ENCODE data around the gene MCTP1. TPM values are rescaled to one million over a fixed set of nuclear protein-coding genes. Genes with fewer than 3 reads are reported as not detected.

MCTP1 gene
- total and polyA plus RNA-seq, 2 of the 8 experiments (the other 6 are each of a cell fraction or from before 2014, with no cell fraction given), result 0.56 to 3.4 TPM

GRCh38 chr5:94847019-94847418, 437.9 kb downstream of the MCTP1 start:
- FAIRE-seq, result no peak
- H3K14ac ChIP-seq (ENCODE audit: insufficient read length), result no peak overlapping the region
- TF ChIP-seq CBX5 (IDR thresholded peaks at IDR 0.05; ENCODE audit: low read depth, low read length), result no peak
- no peak for TF ChIP-seq PHF8 (conservative IDR thresholded peaks at IDR 0.05; ENCODE audit: low read depth, low read length)
- no peak for TF ChIP-seq RNF2 (IDR thresholded peaks at IDR 0.05; ENCODE audit: borderline replicate concordance, low read depth, low read length, missing control alignments, poor library complexity, severe bottlenecking)
- no peak for TF ChIP-seq HDAC2 (IDR thresholded peaks at IDR 0.05; ENCODE audit: borderline replicate concordance in 1 of 2, low read depth in 2 of 2, low read length in 2 of 2)
- TF ChIP-seq TEAD4 (IDR thresholded peaks at IDR 0.05; ENCODE audit: low read depth, low read length), result no peak
- no peak for TF ChIP-seq TAF1 (IDR thresholded peaks at IDR 0.05; ENCODE audit: low read depth, low read length)
- no peak for TF ChIP-seq SP1 (IDR thresholded peaks at IDR 0.05; ENCODE audit: low read depth, low read length)
- no peak for TF ChIP-seq HDAC6 (IDR thresholded peaks at IDR 0.05; ENCODE audit: low read depth, low read length)
- no peak for TF ChIP-seq CTCF (IDR thresholded peaks at IDR 0.05; ENCODE audit: control extremely low read depth in 1 of 3, insufficient read depth in 1 of 3, low read depth in 1 of 3, low read length in 3 of 3)
- TF ChIP-seq JUND (IDR thresholded peaks at IDR 0.05; ENCODE audit: low read length), result no peak
- TF ChIP-seq SRF (IDR thresholded peaks at IDR 0.05; ENCODE audit: low read depth, low read length), result no peak

More at GRCh38 chr5:94847019-94847418, 437.9 kb downstream of the MCTP1 start:
- Histone ChIP-seq H2BK15ac (ENCODE audit: low read length) (no peak overlapping the region), H2BK5ac (ENCODE audit: low read depth, low read length) (no peak overlapping the region), H4K91ac (replicated peaks; ENCODE audit: insufficient read length, low read length) (no peak overlapping the region), H3K23me2 (ENCODE audit: low read depth, low read length) (no peaks in the 10 kb centered on the region), H2BK12ac (ENCODE audit: low read depth, low read length) (no peak overlapping the region), H2AK5ac (ENCODE audit: low read depth, low read length) (no peak overlapping the region), H3K79me1 (ENCODE audit: low read depth, low read length) (no peaks in the 10 kb centered on the region), H3K18ac (ENCODE audit: extremely low read depth, low read length) (no peak overlapping the region), H3K27ac (ENCODE audit: low read depth, low read length) (no peak overlapping the region), H3K79me2 (ENCODE audit: control insufficient read depth in 1 of 2, insufficient read depth in 2 of 2, low read length in 2 of 2) (no peaks in the 10 kb centered on the region), H4K20me1 (replicated peaks in 1 of 2; ENCODE audit: control insufficient read depth in 1 of 2, insufficient read depth in 2 of 2, low read length in 2 of 2) (no peaks in the 10 kb centered on the region), H3K4me2 (ENCODE audit: insufficient read depth in 1 of 2, low read depth in 2 of 2, low read length in 2 of 2) (no peak overlapping the region), H3K9me3 (ENCODE audit: insufficient read depth in 2 of 2, low read depth in 1 of 2, low read length in 1 of 2) (no peaks in the 10 kb centered on the region), H3K23ac (ENCODE audit: insufficient read length) (no peak overlapping the region), H4K8ac (ENCODE audit: extremely low read depth, insufficient read depth, low read length) (no peak overlapping the region), H3K4me1 (replicated peaks in 1 of 4; ENCODE audit: control insufficient read depth in 3 of 4, insufficient read depth in 4 of 4, low read length in 3 of 4) (peaks cover 0 to 3% (median 1%) of the 10 kb centered on the region in 4 experiments; a peak in 2 of 7 replicates), H2BK20ac (ENCODE audit: low read length) (no peak overlapping the region), H3K36me3 (ENCODE audit: control insufficient read depth in 2 of 4, insufficient read depth in 4 of 4, low read length in 3 of 4) (no peaks in the 10 kb centered on the region), H2BK120ac (replicated peaks; ENCODE audit: low read depth, low read length) (no peak overlapping the region), H2AFZ (ENCODE audit: low read length) (no peak overlapping the region), H3K56ac (replicated peaks; ENCODE audit: insufficient read length, low read depth, low read length) (no peak overlapping the region), H4K5ac (ENCODE audit: insufficient read length, low read depth, low read length) (no peak overlapping the region), H3K4ac (replicated peaks; ENCODE audit: insufficient read length, low read depth, low read length) (no peak overlapping the region), H3K4me3 (ENCODE audit: extremely low read depth in 1 of 4, insufficient read depth in 2 of 4, low read depth in 3 of 4, low read length in 4 of 4) (no peak overlapping the region), H3K27me3 (replicated peaks in 1 of 4; ENCODE audit: control insufficient read depth in 3 of 4, extremely low read depth in 1 of 4, insufficient read depth in 3 of 4, low read length in 3 of 4) (no peaks in the 10 kb centered on the region), H3K9ac (replicated peaks in 1 of 4; ENCODE audit: extremely low read depth in 1 of 4, low read depth in 3 of 4, low read length in 3 of 4) (no peak overlapping the region)
- CTCF ChIA-PET (ENCODE audit: partially characterized antibody), result interaction anchor here (1.5 to 5.1 kb wide), 2 partner anchors 16 to 47 kb away, joined by 4 to 43 read pairs; no protein-coding TSS in a partner anchor
- POLR2A ChIA-PET (ENCODE audit: partially characterized antibody), result no interaction called here
- WGBS, 2 experiments (ENCODE audit: extremely low coverage in 1 of 2, insufficient coverage in 1 of 2, insufficient read length in 1 of 2, insufficient replicate concordance in 2 of 2, low coverage in 1 of 2, low lambda C conversion rate in 2 of 2, missing lambda C conversion rate in 1 of 2), result 86% methylated on average over 4 of the region's 4 CpGs; no CpG with 5 or more reads in 1 of the 2 experiments
- DNase-seq (ENCODE audit: low read depth in 1 of 2, low spot score in 2 of 2), result no peak

Measured in H1 (cell line).